ENCODE results near the gene ABCB9.
"Not testable (repeated sequence)": the region's sequence is repeated elsewhere in the genome, so short reads cannot be mapped to it uniquely, and the experiment has no call there.

Gene ABCB9

GRCh38 chr12:122965851-122966742, at the start of gene ABCB9:
TSS of gene ABCB9 (minus strand) at chr12:122966463. CDS start at chr12:122960235, 6,228 bp downstream.
- intact Hi-C loops (cut with DNase I), result no loop called here

GRCh38 chr12:123014473-123014872, 48.2 kb upstream of the ABCB9 start:
- DNase-seq; intact Hi-C loops (cut with DNase I): not testable (repeated sequence)

More at GRCh38 chr12:122965851-122966742, at the start of gene ABCB9:
- DNase-seq, result peak; percentile 82 to 97 (median 94)

- DNase-seq, result no peak
- intact Hi-C loops (cut with DNase I), result no loop called here
Observed at GRCh38 chr12:123013185-123014095, 47.2 kb upstream of the ABCB9 start.

GRCh38 chr12:123011701-123012100, 45.4 kb upstream of the ABCB9 start:
- intact Hi-C loops (cut with DNase I), result no loop called here

GRCh38 chr12:123010681-123011080, 44.4 kb upstream of the ABCB9 start:
- intact Hi-C loops (cut with DNase I), result no loop called here
- no peak for DNase-seq

More at GRCh38 chr12:123011701-123012100, 45.4 kb upstream of the ABCB9 start:
- DNase-seq, result no peak

GRCh38 chr12:123010110-123010509, 43.8 kb upstream of the ABCB9 start:
- intact Hi-C loops (cut with DNase I), result no loop called here
- DNase-seq, result no peak

- DNase-seq, result no peak
- intact Hi-C loops (cut with DNase I), result no loop called here
Observed at GRCh38 chr12:123006977-123007376, 40.7 kb upstream of the ABCB9 start.

- intact Hi-C loops (cut with DNase I), result no loop called here
- no peak for DNase-seq
Observed at GRCh38 chr12:123005081-123005626, 38.9 kb upstream of the ABCB9 start.

- intact Hi-C loops (cut with DNase I), result no loop called here
- DNase-seq, result no peak
Observed at GRCh38 chr12:123004287-123004686, 38.0 kb upstream of the ABCB9 start.

- intact Hi-C loops (cut with DNase I), result no loop called here
- no peak for DNase-seq
Observed at GRCh38 chr12:123003257-123003656, 37.0 kb upstream of the ABCB9 start.

GRCh38 chr12:123001464-123001863, 35.2 kb upstream of the ABCB9 start:
- no peak for DNase-seq
- intact Hi-C loops (cut with DNase I), result no loop called here

- intact Hi-C loops (cut with DNase I), result no loop called here
- no peak for DNase-seq
Observed at GRCh38 chr12:123000578-123000977, 34.3 kb upstream of the ABCB9 start.

GRCh38 chr12:122999986-123000420, 33.7 kb upstream of the ABCB9 start:
- DNase-seq, result no peak
- intact Hi-C loops (cut with DNase I), result no loop called here

- intact Hi-C loops (cut with DNase I), result no loop called here
- DNase-seq, result peak in 19 of 42 donors; percentile 16 to 63 (median 45)
Observed at GRCh38 chr12:122999196-122999946, 33.1 kb upstream of the ABCB9 start.

GRCh38 chr12:122998316-122998715, 32.1 kb upstream of the ABCB9 start:
- intact Hi-C loops (cut with DNase I), result no loop called here
- DNase-seq, result no peak

- intact Hi-C loops (cut with DNase I), result no loop called here
- no peak for DNase-seq
Observed at GRCh38 chr12:122997343-122998250, 31.3 kb upstream of the ABCB9 start.

GRCh38 chr12:122996621-122997342, 30.5 kb upstream of the ABCB9 start:
- DNase-seq, result no peak

More at GRCh38 chr12:122996621-122997342, 30.5 kb upstream of the ABCB9 start:
- intact Hi-C loops (cut with DNase I), result no loop called here

Data from head of caudate nucleus (tissue), 42 donors.